ENCODE data around the gene CUL3.

Gene CUL3

DNA sequence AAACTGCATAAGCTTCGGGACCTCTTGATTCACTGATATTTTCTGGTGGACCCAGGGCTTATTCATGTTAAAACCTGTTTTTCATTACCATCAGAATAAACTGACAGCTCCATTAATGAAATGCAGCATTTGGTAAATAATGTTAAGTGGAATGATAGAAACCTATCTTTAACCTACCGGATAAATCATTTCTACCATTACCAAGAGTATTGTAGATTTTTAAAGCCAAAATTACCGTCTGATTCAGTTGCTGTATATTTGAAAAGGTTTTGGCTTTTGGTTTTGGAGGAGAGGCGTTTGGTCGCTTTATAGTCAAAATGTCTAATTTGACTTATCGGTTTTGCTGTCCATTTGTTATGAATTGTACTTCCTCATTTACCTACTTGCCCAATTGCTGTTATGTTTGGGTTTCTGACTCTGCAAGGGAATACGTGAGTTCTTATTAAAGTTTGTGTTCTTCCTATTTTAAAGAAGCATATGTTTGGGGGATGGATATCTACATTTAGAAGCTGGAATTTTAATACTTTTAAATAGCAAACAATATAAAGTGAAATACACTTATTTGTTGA is 1.0 kb upstream of the CUL3 start:
- no peak for TF ChIP-seq SIN3A (IDR thresholded peaks at IDR 0.05; ENCODE audit: borderline replicate concordance, insufficient read depth, low read length)
- TF ChIP-seq POLR2AphosphoS5 (IDR thresholded peaks at IDR 0.05; ENCODE audit: low read depth, low read length) = no peak
- TF ChIP-seq FOXP2 (optimal IDR thresholded peaks at IDR 0.05; ENCODE audit: borderline replicate concordance, extremely low read depth, extremely low read length, insufficient read depth) = no peak
- no peak for TF ChIP-seq TAF1 (IDR thresholded peaks at IDR 0.05; ENCODE audit: borderline replicate concordance, insufficient read depth, low read length)
- TF ChIP-seq REST (IDR thresholded peaks at IDR 0.05; ENCODE audit: insufficient read depth in 1 of 2, low read depth in 2 of 2, low read length in 2 of 2) = no peak

GRCh38 chr2:224584785-224585210 is 365 bp downstream of the CUL3 start:
- no peak for TF ChIP-seq REST (IDR thresholded peaks at IDR 0.05; ENCODE audit: insufficient read depth in 1 of 2, low read depth in 2 of 2, low read length in 2 of 2)
- no peak for TF ChIP-seq TAF1 (IDR thresholded peaks at IDR 0.05; ENCODE audit: borderline replicate concordance, insufficient read depth, low read length)

DNA sequence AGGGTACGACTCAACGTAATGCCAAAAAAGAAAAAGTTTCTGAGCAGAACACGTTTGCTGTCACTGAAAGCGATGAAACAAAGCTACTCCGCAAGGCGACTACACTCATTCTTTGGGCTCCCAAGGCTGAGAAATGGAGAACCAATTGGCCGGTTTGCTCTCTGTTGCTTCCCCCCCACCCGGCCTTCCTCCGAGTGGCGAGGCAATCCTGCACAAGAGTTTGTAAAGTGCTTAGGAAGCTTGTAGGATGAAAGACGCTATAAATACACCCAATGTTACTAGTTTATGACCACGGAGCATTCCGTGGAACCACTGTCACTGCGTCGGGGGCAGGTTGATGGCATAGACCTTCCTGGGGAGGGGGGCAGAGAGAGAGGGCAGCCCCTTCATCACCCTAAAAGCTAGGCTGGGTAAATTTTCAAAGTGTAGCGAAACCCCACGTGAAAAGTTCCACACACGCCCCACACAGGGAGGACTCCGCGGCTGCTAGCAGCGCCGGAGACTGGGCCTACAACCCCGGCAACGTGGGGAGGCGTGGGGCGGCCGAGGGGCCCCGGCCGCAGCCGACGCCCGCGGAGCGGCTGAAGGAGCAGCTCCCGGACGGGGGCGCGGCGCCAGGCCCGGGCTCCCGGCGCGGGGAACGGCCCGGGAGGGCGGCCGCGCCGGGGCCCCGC is 915 bp downstream of the CUL3 start:
- TF ChIP-seq FOXP2 (optimal IDR thresholded peaks at IDR 0.05; ENCODE audit: borderline replicate concordance, extremely low read depth, extremely low read length, insufficient read depth) (no peak), POLR2AphosphoS5 (IDR thresholded peaks at IDR 0.05; ENCODE audit: low read depth, low read length) (no peak), TAF1 (IDR thresholded peaks at IDR 0.05; ENCODE audit: borderline replicate concordance, insufficient read depth, low read length) (no peak), SIN3A (IDR thresholded peaks at IDR 0.05; ENCODE audit: borderline replicate concordance, insufficient read depth, low read length) (no peak), REST (IDR thresholded peaks at IDR 0.05; ENCODE audit: insufficient read depth in 1 of 2, low read depth in 2 of 2, low read length in 2 of 2) (no peak)

GRCh38 chr2:224580248-224580647 is 4.9 kb downstream of the CUL3 start:
- TF ChIP-seq FOXP2 (optimal IDR thresholded peaks at IDR 0.05; ENCODE audit: borderline replicate concordance, extremely low read depth, extremely low read length, insufficient read depth) = no peak
- no peak for TF ChIP-seq REST (IDR thresholded peaks at IDR 0.05; ENCODE audit: insufficient read depth in 1 of 2, low read depth in 2 of 2, low read length in 2 of 2)
- TF ChIP-seq TAF1 (IDR thresholded peaks at IDR 0.05; ENCODE audit: borderline replicate concordance, insufficient read depth, low read length) = no peak
- TF ChIP-seq POLR2AphosphoS5 (IDR thresholded peaks at IDR 0.05; ENCODE audit: low read depth, low read length) = no peak
- TF ChIP-seq SIN3A (IDR thresholded peaks at IDR 0.05; ENCODE audit: borderline replicate concordance, insufficient read depth, low read length) = no peak
